A673 (cell line): ENCODE data around the gene SLIT1. TPM values are rescaled to one million over a fixed set of nuclear protein-coding genes. Genes with fewer than 3 reads are reported as not detected.

Experiments
- BruUV-seq: library from RNA; stranded (reverse); fragments of 400-500 nt; replicated peaks from 2 replicates; lab custom pipeline; 2021; lab: Mats Ljungman, UMichigan
- CTCF ChIA-PET: fragments of 300-600 bp; sonication (Branson Sonifier 250); formaldehyde crosslinking; loops from one replicate; lab custom pipeline; 2022; ENCODE audit warnings: antibody characterized with exemption; lab: Charles Lee
- POLR2A ChIA-PET: fragments of 300-600 bp; sonication (Branson Sonifier 250); formaldehyde crosslinking; loops from one replicate; lab custom pipeline; 2022; ENCODE audit warnings: antibody characterized with exemption; ENCODE audit not compliant: low non-redundant PET; lab: Charles Lee
- DNase-seq: peaks from one replicate; pipeline ENCODE4 v3.0.0-alpha.2; 2015; ENCODE audit warnings: low spot score
- H3K27ac ChIP-seq: fragments of 200-600 bp; sonication (generic); 2 replicates; pipeline ENCODE4 v1.5.1; 2016; ENCODE audit warnings: mixed run types, low read depth, mild to moderate bottlenecking, mixed read lengths, antibody characterized with exemption, low read length; ENCODE audit not compliant: poor library complexity, severe bottlenecking
- H3K27me3 ChIP-seq: fragments of 200-600 bp; sonication (generic); replicated peaks from 2 replicates; pipeline ENCODE4 v1.6.1; 2017; ENCODE audit warnings: mixed run types, low read depth, mild to moderate bottlenecking, mixed read lengths, antibody characterized with exemption, low read length; ENCODE audit not compliant: insufficient read depth, poor library complexity
- H3K36me3 ChIP-seq: fragments of 200-600 bp; sonication (generic); 2 replicates; pipeline ENCODE4 v1.6.1; 2016; ENCODE audit warnings: mixed run types, mild to moderate bottlenecking, mixed read lengths, antibody characterized with exemption, low read length; ENCODE audit not compliant: insufficient read depth, poor library complexity, severe bottlenecking
- H3K4me1 ChIP-seq: fragments of 200-600 bp; sonication (generic); 2 replicates; pipeline ENCODE4 v1.6.1; 2017; ENCODE audit warnings: mixed run types, mild to moderate bottlenecking, mixed read lengths, antibody characterized with exemption, low read length; ENCODE audit not compliant: insufficient read depth, poor library complexity, severe bottlenecking
- H3K4me3 ChIP-seq: fragments of 200-600 bp; sonication (generic); 2 replicates; pipeline ENCODE4 v1.5.1; 2016; ENCODE audit warnings: low read depth, mixed run types, mild to moderate bottlenecking, mixed read lengths, low read length; ENCODE audit not compliant: poor library complexity, severe bottlenecking
- H3K9me3 ChIP-seq: fragments of 200-600 bp; sonication (generic); 2 replicates; pipeline ENCODE4 v1.6.1; 2016; ENCODE audit warnings: mixed run types, low read depth, mild to moderate bottlenecking, mixed read lengths, antibody characterized with exemption, low read length; ENCODE audit not compliant: poor library complexity, severe bottlenecking
- CTCF ChIP-seq: fragments of 300-800, 200-600 bp; sonication (generic); conservative IDR thresholded peaks from 2 replicates; pipeline ENCODE4 v1.5.1; 2017; ENCODE audit warnings: low read depth, mild to moderate bottlenecking, antibody characterized with exemption, low read length, moderate library complexity, mixed read lengths
- EZH2 ChIP-seq: fragments of 200-600 bp; sonication (generic); IDR thresholded peaks from 2 replicates; pipeline ENCODE4 v1.6.1; 2017; ENCODE audit warnings: borderline replicate concordance, low read depth, mild to moderate bottlenecking, mixed read lengths, antibody characterized with exemption, low read length; ENCODE audit not compliant: poor library complexity, severe bottlenecking
- intact Hi-C: fragments of 100-400 bp; cut with micrococcal nuclease; formaldehyde crosslinking; loops from one replicate; pipeline ENCODE4 v1.10.0; 2022; ENCODE audit not compliant: unreplicated experiment
- total RNA-seq: library from RNA; stranded (reverse); gene quantifications from 2 replicates; pipeline ENCODE4 v1.2.3, GENCODE V29; 2021

The SLIT1 gene
- total RNA-seq, 1 experiment from 2014 or later = 0.43 TPM

- peaks cover 30% of the 10 kb centered on the region for H3K27me3 ChIP-seq
- no TSS peak for BruUV-seq
- CTCF ChIA-PET = interaction anchor here (0.7 kb wide), 1 partner anchor 30 kb away, joined by 3 read pairs; no protein-coding TSS in a partner anchor
Measured at GRCh38 chr10:97178074-97178473, 7.7 kb downstream of the SLIT1 start.

GRCh38 chr10:97176226-97176625, 9.5 kb downstream of the SLIT1 start:
- ChIA-PET CTCF (no interaction called here), POLR2A (no interaction called here)
- BruUV-seq = no TSS peak
- TF ChIP-seq EZH2 = no peak
- no peak for TF ChIP-seq CTCF
- DNase-seq = no peak
- intact Hi-C loops = no loop called here
- no peaks in the 10 kb centered on the region for H3K9me3 ChIP-seq
- no peak overlapping the region for H3K4me3 ChIP-seq
- no peaks in the 10 kb centered on the region for H3K36me3 ChIP-seq
- no peak overlapping the region for H3K27ac ChIP-seq
- peaks cover 15% of the 10 kb centered on the region for H3K4me1 ChIP-seq
- H3K27me3 ChIP-seq = peaks cover 29% of the 10 kb centered on the region

More at GRCh38 chr10:97178074-97178473, 7.7 kb downstream of the SLIT1 start:
- Histone ChIP-seq H3K9me3 (no peaks in the 10 kb centered on the region), H3K27ac (no peak overlapping the region), H3K4me1 (peaks cover 15% of the 10 kb centered on the region), H3K4me3 (no peak overlapping the region), H3K36me3 (no peaks in the 10 kb centered on the region)
- DNase-seq = no peak
- TF ChIP-seq CTCF (no peak), EZH2 (no peak)
- POLR2A ChIA-PET = no interaction called here
- intact Hi-C loops = no loop called here

GRCh38 chr10:97175586-97175985, 10.2 kb downstream of the SLIT1 start:
- Histone ChIP-seq H3K9me3 (no peaks in the 10 kb centered on the region), H3K36me3 (no peaks in the 10 kb centered on the region), H3K27me3 (peaks cover 29% of the 10 kb centered on the region), H3K27ac (no peak overlapping the region), H3K4me1 (peaks cover 15% of the 10 kb centered on the region), H3K4me3 (no peak overlapping the region)
- DNase-seq = no peak
- TF ChIP-seq EZH2 = no peak
- no peak for TF ChIP-seq CTCF
- BruUV-seq = no TSS peak
- ChIA-PET POLR2A (no interaction called here), CTCF (no interaction called here)
- intact Hi-C loops = no loop called here
